Cardiac fibroblast (primary cell): Measurements from ENCODE around the gene TAF11L7.
"Not testable (repeated sequence)": the region's sequence is repeated elsewhere in the genome, so short reads cannot be mapped to it uniquely, and the experiment has no call there.

ENCODE experiments used
- DNase-seq, 2 donors: peaks; one replicate each; pipeline versions ENCODE4 v3.0.0 to v3.0.0-alpha.2; 2010; ENCODE audit warnings: low read depth in 2 of 2
- H3K4me3 ChIP-seq, 2 donors: replicated peaks in 1 of 2; 1 replicate in 1 of 2; 2 replicates in 1 of 2; pipeline ENCODE4 v1.5.1; 2011; ENCODE audit warnings: low read depth in 2 of 2, low read length in 2 of 2, mild to moderate bottlenecking in 2 of 2, moderate library complexity in 1 of 2
- TF ChIP-seq, protein P1 (sequence below): IDR thresholded peaks from one replicate; pipeline ENCODE4 v1.5.1; 2011; ENCODE audit warnings: low read depth, mild to moderate bottlenecking, low read length, inconsistent platforms

The TAF11L7 gene

DNA sequence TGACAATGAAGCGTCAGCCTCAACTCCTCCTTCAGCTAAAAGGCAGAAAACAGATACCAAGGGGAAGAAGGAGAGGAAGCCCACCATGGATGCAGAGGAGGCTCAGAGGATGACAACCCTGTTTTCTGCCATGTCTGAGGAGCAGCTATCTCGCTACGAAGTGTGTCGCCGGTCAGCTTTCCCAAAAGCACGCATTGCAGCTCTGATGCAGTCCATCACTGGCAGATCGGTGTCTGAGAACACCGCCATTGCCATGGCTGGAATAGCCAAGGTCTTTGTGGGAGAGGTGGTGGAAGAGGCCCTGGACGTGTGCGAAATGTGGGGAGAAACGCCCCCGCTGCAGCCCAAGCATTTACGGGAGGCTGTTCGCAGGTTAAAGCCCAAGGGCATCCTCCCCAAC, 19.4 kb upstream of the TAF11L7 start:
- H3K4me3 ChIP-seq = no peak overlapping the region
- TF ChIP-seq, protein P1, sequence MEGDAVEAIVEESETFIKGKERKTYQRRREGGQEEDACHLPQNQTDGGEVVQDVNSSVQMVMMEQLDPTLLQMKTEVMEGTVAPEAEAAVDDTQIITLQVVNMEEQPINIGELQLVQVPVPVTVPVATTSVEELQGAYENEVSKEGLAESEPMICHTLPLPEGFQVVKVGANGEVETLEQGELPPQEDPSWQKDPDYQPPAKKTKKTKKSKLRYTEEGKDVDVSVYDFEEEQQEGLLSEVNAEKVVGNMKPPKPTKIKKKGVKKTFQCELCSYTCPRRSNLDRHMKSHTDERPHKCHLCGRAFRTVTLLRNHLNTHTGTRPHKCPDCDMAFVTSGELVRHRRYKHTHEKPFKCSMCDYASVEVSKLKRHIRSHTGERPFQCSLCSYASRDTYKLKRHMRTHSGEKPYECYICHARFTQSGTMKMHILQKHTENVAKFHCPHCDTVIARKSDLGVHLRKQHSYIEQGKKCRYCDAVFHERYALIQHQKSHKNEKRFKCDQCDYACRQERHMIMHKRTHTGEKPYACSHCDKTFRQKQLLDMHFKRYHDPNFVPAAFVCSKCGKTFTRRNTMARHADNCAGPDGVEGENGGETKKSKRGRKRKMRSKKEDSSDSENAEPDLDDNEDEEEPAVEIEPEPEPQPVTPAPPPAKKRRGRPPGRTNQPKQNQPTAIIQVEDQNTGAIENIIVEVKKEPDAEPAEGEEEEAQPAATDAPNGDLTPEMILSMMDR = no peak
- DNase-seq = no peak

DNA sequence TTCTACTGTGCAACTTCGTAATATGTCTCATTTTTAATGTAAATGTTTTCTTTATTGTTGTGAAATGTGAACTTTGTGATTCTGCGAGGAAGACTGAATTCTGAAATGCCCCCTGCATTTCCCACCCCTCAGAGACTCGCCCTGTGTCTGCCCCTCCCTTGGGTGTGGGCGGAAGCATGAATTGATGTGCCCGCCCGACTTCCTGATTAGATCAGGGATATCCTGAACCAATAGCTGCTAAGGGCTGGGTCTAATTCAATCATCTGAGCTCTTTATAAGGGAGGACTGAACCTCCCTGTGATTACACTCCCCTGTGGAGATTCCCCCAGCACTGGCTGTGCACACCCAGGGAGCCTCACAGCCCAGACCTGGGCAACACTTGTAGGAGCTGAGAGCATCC, 18.3 kb upstream of the TAF11L7 start, which contains the start of gene TAF11L11:
Gene TAF11L11, plus strand, starts transcription at position 304 of the 400 bp plus-strand sequence.
- not testable (repeated sequence) for DNase-seq, H3K4me3 ChIP-seq

DNA sequence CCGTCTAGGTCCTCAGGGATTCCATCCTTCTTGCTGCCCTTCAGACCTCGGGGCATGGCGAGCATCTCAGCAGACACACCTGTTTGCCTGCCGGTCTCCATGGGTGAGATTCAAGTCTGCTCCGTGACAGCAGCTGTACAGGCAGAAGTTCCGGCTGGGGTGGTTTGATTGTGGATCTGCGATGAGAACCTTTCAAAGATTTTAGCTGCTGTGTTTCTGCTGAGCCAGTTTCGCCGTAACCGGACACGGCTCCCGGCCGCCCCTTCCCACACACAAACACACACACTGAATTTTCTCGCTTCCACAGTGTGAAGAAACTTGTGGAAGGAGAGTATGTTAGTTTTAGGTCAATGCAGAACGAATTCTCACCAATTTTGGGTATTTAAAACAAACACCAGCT, 12.2 kb upstream of the TAF11L7 start, which contains the start of gene TAF11L10:
Gene TAF11L10, minus strand, starts transcription at position 101 of the 400 bp plus-strand sequence.
- not testable (repeated sequence) for DNase-seq, H3K4me3 ChIP-seq

DNA sequence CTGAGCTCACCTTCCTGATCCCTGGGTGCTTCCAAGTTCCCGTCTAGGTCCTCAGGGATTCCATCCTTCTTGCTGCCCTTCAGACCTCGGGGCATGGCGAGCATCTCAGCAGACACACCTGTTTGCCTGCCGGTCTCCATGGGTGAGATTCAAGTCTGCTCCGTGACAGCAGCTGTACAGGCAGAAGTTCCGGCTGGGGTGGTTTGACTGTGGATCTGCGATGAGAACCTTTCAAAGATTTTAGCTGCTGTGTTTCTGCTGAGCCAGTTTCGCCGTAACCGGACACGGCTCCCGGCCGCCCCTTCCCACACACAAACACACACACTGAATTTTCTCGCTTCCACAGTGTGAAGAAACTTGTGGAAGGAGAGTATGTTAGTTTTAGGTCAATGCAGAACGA, 8.7 kb upstream of the TAF11L7 start, which contains the start of gene TAF11L9:
Gene TAF11L9, minus strand, starts transcription at position 140 of the 400 bp plus-strand sequence.
- H3K4me3 ChIP-seq, DNase-seq: not testable (repeated sequence)

DNA sequence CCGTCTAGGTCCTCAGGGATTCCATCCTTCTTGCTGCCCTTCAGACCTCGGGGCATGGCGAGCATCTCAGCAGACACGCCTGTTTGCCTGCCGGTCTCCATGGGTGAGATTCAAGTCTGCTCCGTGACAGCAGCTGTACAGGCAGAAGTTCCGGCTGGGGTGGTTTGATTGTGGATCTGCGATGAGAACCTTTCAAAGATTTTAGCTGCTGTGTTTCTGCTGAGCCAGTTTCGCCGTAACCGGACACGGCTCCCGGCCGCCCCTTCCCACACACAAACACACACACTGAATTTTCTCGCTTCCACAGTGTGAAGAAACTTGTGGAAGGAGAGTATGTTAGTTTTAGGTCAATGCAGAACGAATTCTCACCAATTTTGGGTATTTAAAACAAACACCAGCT, 5.3 kb upstream of the TAF11L7 start, which contains the start of gene TAF11L8:
Gene TAF11L8, minus strand, starts transcription at position 101 of the 400 bp plus-strand sequence.
- not testable (repeated sequence) for H3K4me3 ChIP-seq, DNase-seq
